DND-41 (cell line): ENCODE results near the gene FOXJ3.

Experiments used
- ATAC-seq: fragments of 200-7000 bp; cut with Tn5 transposase; 3 replicates; pipeline ENCODE4 v1.9.1; 2021; ENCODE audit warnings: low read depth; ENCODE audit not compliant: insufficient read depth
- DNase-seq: peaks from one replicate; pipeline ENCODE4 v3.0.0-alpha.2; 2020
- H2AFZ ChIP-seq: 2 replicates; pipeline ENCODE4 v1.6.0; 2012; ENCODE audit warnings: low read depth, low read length
- H3K27ac ChIP-seq: 2 replicates; pipeline ENCODE4 v1.5.1; 2012; ENCODE audit warnings: low read length, inconsistent platforms
- H3K27me3 ChIP-seq: fragments of 200-600 bp; sonication (generic); 2 replicates; pipeline ENCODE4 v1.6.0; 2012; ENCODE audit warnings: low read length, mild to moderate bottlenecking, inconsistent platforms; ENCODE audit not compliant: insufficient read depth, poor library complexity
- H3K36me3 ChIP-seq: 2 replicates; pipeline ENCODE4 v1.5.1; 2012; ENCODE audit warnings: low read length, inconsistent platforms; ENCODE audit not compliant: insufficient read depth
- H3K4me1 ChIP-seq: 2 replicates; pipeline ENCODE4 v1.5.1; 2012; ENCODE audit warnings: mild to moderate bottlenecking, low read length; ENCODE audit not compliant: insufficient read depth
- H3K4me2 ChIP-seq: 2 replicates; pipeline ENCODE4 v1.6.0; 2012; ENCODE audit warnings: mild to moderate bottlenecking, moderate library complexity, low read length, inconsistent platforms; ENCODE audit not compliant: insufficient read depth
- H3K4me3 ChIP-seq, 2 experiments: fragments of 200-600 bp in 1 of 2; shearing (Covaris generic) in 1 of 2; 2 replicates each; pipeline ENCODE4 v1.5.1; 2012 to 2016; ENCODE audit warnings: inconsistent platforms in 2 of 2, low read length in 2 of 2, mild to moderate bottlenecking in 2 of 2, low read depth in 1 of 2, moderate library complexity in 1 of 2
- H3K79me2 ChIP-seq: 2 replicates; pipeline ENCODE4 v1.6.0; 2012; ENCODE audit warnings: low read length, inconsistent platforms; ENCODE audit not compliant: insufficient read depth
- H3K9ac ChIP-seq: 2 replicates; pipeline ENCODE4 v1.6.0; 2012; ENCODE audit warnings: low read depth, mild to moderate bottlenecking, inconsistent platforms, low read length, moderate library complexity
- H3K9me3 ChIP-seq: 2 replicates; pipeline ENCODE4 v1.5.1; 2012; ENCODE audit warnings: low read length, moderate library complexity, mild to moderate bottlenecking, inconsistent platforms; ENCODE audit not compliant: insufficient read depth, severe bottlenecking
- H4K20me1 ChIP-seq: 2 replicates; pipeline ENCODE4 v1.6.0; 2012; ENCODE audit warnings: low read length; ENCODE audit not compliant: insufficient read depth
- EZH2 ChIP-seq: IDR thresholded peaks from 3 replicates; pipeline ENCODE4 v1.6.1; 2012; ENCODE audit warnings: borderline replicate concordance, low read depth, mild to moderate bottlenecking, moderate library complexity, low read length, inconsistent platforms; ENCODE audit not compliant: severe bottlenecking
- TF ChIP-seq, protein P1 (sequence below): IDR thresholded peaks from 2 replicates; pipeline ENCODE4 v1.5.1; 2012; ENCODE audit warnings: borderline replicate concordance, low read length, moderate library complexity, mild to moderate bottlenecking; ENCODE audit not compliant: poor library complexity, severe bottlenecking; ENCODE audit errors: extremely low read depth

Gene FOXJ3

DNA sequence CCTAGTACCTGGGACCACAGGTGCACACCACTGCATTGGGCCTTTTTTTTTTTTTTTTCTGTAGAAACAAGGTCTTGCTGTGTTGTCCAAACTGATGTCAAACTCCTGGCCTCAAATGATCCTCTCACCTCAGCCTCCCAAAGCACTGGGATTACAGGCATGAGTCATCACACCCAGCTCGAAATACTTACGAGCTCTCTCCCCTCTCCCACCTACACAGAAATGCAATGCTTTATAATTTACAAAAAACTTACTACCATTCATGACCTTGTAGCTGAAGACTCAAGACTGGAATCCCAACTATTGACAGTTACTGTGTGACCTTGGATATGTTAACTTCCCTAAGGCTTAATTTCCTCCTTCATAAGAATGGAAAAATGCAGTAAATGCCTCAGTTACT lies 18.7 kb downstream of the FOXJ3 start:
- no peak for ATAC-seq
- no peak overlapping the region for H3K4me2 ChIP-seq
- H3K79me2 ChIP-seq: peaks cover 99% of the 10 kb centered on the region
- no peak for DNase-seq
- no peak overlapping the region for H2AFZ ChIP-seq
- H3K4me1 ChIP-seq: peaks cover 28% of the 10 kb centered on the region
- H3K36me3 ChIP-seq: 0 out of 2 replicates have a peak, but pooled peaks cover 4% of the 10 kb centered on the region
- no peaks in the 10 kb centered on the region for H3K9me3 ChIP-seq
- TF ChIP-seq, protein P1, sequence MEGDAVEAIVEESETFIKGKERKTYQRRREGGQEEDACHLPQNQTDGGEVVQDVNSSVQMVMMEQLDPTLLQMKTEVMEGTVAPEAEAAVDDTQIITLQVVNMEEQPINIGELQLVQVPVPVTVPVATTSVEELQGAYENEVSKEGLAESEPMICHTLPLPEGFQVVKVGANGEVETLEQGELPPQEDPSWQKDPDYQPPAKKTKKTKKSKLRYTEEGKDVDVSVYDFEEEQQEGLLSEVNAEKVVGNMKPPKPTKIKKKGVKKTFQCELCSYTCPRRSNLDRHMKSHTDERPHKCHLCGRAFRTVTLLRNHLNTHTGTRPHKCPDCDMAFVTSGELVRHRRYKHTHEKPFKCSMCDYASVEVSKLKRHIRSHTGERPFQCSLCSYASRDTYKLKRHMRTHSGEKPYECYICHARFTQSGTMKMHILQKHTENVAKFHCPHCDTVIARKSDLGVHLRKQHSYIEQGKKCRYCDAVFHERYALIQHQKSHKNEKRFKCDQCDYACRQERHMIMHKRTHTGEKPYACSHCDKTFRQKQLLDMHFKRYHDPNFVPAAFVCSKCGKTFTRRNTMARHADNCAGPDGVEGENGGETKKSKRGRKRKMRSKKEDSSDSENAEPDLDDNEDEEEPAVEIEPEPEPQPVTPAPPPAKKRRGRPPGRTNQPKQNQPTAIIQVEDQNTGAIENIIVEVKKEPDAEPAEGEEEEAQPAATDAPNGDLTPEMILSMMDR: no peak
- TF ChIP-seq EZH2: no peak
- peaks cover 90% of the 10 kb centered on the region for H4K20me1 ChIP-seq
- H3K4me3 ChIP-seq: no peak overlapping the region
- no peak overlapping the region for H3K27ac ChIP-seq
- H3K9ac ChIP-seq: no peak overlapping the region
- H3K27me3 ChIP-seq: no peaks in the 10 kb centered on the region

DNA sequence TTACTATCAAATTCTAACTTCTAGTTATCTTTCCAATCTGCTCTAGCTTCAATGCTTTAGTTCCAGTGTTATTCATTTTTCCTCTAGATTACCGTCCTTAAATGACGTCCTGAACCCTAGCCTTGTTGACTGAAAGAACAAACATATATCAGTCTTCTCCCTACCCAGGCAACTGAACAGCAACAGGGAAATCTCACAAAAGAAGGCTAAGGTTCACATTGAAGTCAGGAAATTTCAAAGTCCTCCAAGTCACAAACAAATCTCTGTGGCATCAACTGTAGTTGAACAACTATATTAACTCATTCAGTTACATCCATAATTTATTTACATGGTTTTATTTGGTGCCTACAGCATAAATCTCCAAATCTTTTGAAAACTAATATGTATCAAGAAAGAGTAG lies 19.5 kb downstream of the FOXJ3 start:
- no peak overlapping the region for H2AFZ ChIP-seq
- DNase-seq (no peak), ATAC-seq (no peak)
- TF ChIP-seq EZH2: no peak
- TF ChIP-seq, protein P1: no peak
- H3K9ac ChIP-seq: no peak overlapping the region
- H3K4me1 ChIP-seq: peaks cover 20% of the 10 kb centered on the region
- 0 out of 2 replicates have a peak, but pooled peaks cover 4% of the 10 kb centered on the region for H3K36me3 ChIP-seq
- no peak overlapping the region for H3K4me2 ChIP-seq
- no peak overlapping the region for H3K4me3 ChIP-seq
- H3K27me3 ChIP-seq: no peaks in the 10 kb centered on the region
- no peaks in the 10 kb centered on the region for H3K9me3 ChIP-seq
- H4K20me1 ChIP-seq: peaks cover 87% of the 10 kb centered on the region
- no peak overlapping the region for H3K27ac ChIP-seq
- peaks cover 99% of the 10 kb centered on the region for H3K79me2 ChIP-seq

DNA sequence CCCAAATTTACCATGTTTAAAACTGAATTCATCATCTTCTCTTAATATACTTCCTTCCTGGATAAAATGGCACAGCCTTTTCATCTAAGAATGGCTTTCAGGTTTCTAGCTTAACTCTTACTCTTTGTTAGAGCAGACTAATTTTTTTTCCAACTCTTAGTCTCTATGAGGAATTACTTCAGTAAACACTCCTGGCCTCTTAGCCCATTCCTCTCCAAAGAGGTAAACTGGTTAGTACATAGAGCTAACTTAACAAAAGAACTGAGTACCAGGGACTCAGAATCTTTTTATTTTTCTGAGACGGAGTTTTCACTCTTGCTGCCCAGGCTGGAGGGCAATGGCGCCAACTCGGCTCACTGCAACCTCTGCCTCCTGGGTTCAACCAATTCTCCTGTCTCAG lies 21.1 kb downstream of the FOXJ3 start:
- TF ChIP-seq, protein P1: no peak
- no peak for TF ChIP-seq EZH2
- Histone ChIP-seq H3K4me3 (no peak overlapping the region), H4K20me1 (peaks cover 78% of the 10 kb centered on the region), H3K27me3 (no peaks in the 10 kb centered on the region), H3K4me1 (peaks cover 4% of the 10 kb centered on the region; the same call in 1 of the 2 replicates), H3K9me3 (no peaks in the 10 kb centered on the region), H2AFZ (no peak overlapping the region), H3K79me2 (peaks cover 98% of the 10 kb centered on the region), H3K9ac (no peak overlapping the region), H3K36me3 (peaks cover 9% of the 10 kb centered on the region), H3K4me2 (no peak overlapping the region), H3K27ac (no peak overlapping the region)
- no peak for DNase-seq
- no peak for ATAC-seq
